HG02610 (cell line): ENCODE data around the gene GLMN.
"Not testable (repeated sequence)": the region's sequence is repeated elsewhere in the genome, so short reads cannot be mapped to it uniquely, and the experiment has no call there.

Experiments
- ATAC-seq: cut with Tn5 transposase; IDR thresholded peaks from one replicate; pipeline ENCODE4 v1.9.1; 2021; ENCODE audit warnings: mild to moderate bottlenecking, moderate library complexity; ENCODE audit not compliant: unreplicated experiment

The GLMN gene

GRCh38 chr1:92301021-92301420, 2.2 kb upstream of the GLMN start:
- ATAC-seq, result no peak

- ATAC-seq, result no peak
These were observed 827 bp upstream of the GLMN start for GRCh38 chr1:92299477-92300150.

- ATAC-seq, result peak; percentile 0
These were observed 594 bp downstream of the GLMN start for GRCh38 chr1:92298213-92298572.

GRCh38 chr1:92291372-92291999, 7.3 kb downstream of the GLMN start:
- ATAC-seq, result no peak

- not testable (repeated sequence) for ATAC-seq
These were observed 17.4 kb downstream of the GLMN start for GRCh38 chr1:92281411-92281810.

- ATAC-seq, result not testable (repeated sequence)
These were observed 19.0 kb downstream of the GLMN start for GRCh38 chr1:92279781-92280180.

- no peak for ATAC-seq
These were observed 21.6 kb downstream of the GLMN start for GRCh38 chr1:92277105-92277723.

GRCh38 chr1:92276082-92276481, 22.7 kb downstream of the GLMN start:
- no peak for ATAC-seq

GRCh38 chr1:92274939-92275338, 23.8 kb downstream of the GLMN start:
- no peak for ATAC-seq

GRCh38 chr1:92273039-92273438, 25.7 kb downstream of the GLMN start:
- ATAC-seq, result no peak

- no peak for ATAC-seq
These were observed 36.3 kb downstream of the GLMN start for GRCh38 chr1:92262516-92262915.

- ATAC-seq, result no peak
These were observed 39.4 kb downstream of the GLMN start for GRCh38 chr1:92259350-92259749.

GRCh38 chr1:92254714-92255113, 44.1 kb downstream of the GLMN start:
- not testable (repeated sequence) for ATAC-seq

GRCh38 chr1:92244376-92244775, 54.4 kb downstream of the GLMN start:
- no peak for ATAC-seq

GRCh38 chr1:92240034-92240433, 58.8 kb downstream of the GLMN start:
- ATAC-seq, result no peak

- no peak for ATAC-seq
These were observed 68.1 kb downstream of the GLMN start for GRCh38 chr1:92230736-92231135.

- no peak for ATAC-seq
These were observed 70.4 kb downstream of the GLMN start for GRCh38 chr1:92228401-92228800.

- no peak for ATAC-seq
These were observed 79.8 kb downstream of the GLMN start for GRCh38 chr1:92219028-92219427.

- ATAC-seq, result no peak
These were observed 80.2 kb downstream of the GLMN start for GRCh38 chr1:92218559-92218958.

GRCh38 chr1:92217721-92218120, 81.1 kb downstream of the GLMN start, which contains the start of gene C1orf146:
C1orf146 (plus strand) TSS chr1:92217915; CDS start chr1:92231421, 13,506 bp downstream.
- no peak for ATAC-seq

GRCh38 chr1:92211166-92211565, 87.6 kb downstream of the GLMN start:
- no peak for ATAC-seq

- no peak for ATAC-seq
These were observed 88.1 kb downstream of the GLMN start for GRCh38 chr1:92210701-92211100.
